ENCODE measurements around the gene ATP5PB. TPM values are rescaled to one million over a fixed set of nuclear protein-coding genes. Genes with fewer than 3 reads are reported as not detected.

ATP5PB gene
- total RNA-seq, 1 experiment from 2014 or later: 323 TPM

DNA sequence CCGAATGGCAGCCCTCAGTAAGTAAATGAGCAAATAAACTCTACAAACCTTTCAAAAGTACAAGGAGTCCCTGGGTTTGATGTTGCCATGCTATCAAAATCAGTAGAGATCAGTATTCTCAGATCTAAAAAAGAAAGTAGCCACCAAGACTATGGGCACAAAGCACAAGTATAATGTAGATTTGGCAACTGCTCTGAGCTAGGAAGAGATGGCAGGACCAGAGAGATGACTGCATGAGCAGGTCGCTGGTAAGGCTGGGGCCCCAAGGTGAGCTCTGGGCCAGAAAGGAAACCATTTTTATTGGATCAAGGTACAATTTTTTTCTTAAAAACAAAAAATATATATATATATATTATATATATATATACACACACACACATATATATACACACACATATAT, 57.3 kb downstream of the ATP5PB start:
- RAD21 ChIA-PET (ENCODE audit: low non-redundant PET in 1 of 2, low total read pairs in 2 of 2, uncharacterized antibody in 2 of 2, unreplicated experiment in 2 of 2): interaction anchor here in 1 of 2 experiments (0.9 kb wide), 1 partner anchor 241 kb away, joined by 3 read pairs; no protein-coding TSS in a partner anchor
- CTCF ChIA-PET: interaction anchor here (1.4 to 4.2 kb wide), 7 partner anchors 9 to 262 kb away, joined by 3 to 33 read pairs (median 14); partner anchors contain the start of gene INKA2
- Histone ChIP-seq H3K79me2 (ENCODE audit: insufficient read depth, low read length) (no peaks in the 10 kb centered on the region), H3K4me3 (replicated peaks in 1 of 2; ENCODE audit: low read depth in 1 of 2, low read length in 2 of 2) (no peak overlapping the region), H3K9ac (ENCODE audit: low read length) (no peak overlapping the region), H3K4me1 (ENCODE audit: control insufficient read depth in 1 of 2, insufficient read depth in 2 of 2, low read length in 2 of 2) (peaks cover 9 to 16% of the 10 kb centered on the region in 2 experiments), H3K36me3 (ENCODE audit: control insufficient read depth in 1 of 2, insufficient read depth in 2 of 2, low read length in 2 of 2) (no peaks in the 10 kb centered on the region), H3K27ac (ENCODE audit: low read depth, low read length) (no peak overlapping the region), H3K9me3 (ENCODE audit: control insufficient read depth in 1 of 2, insufficient read depth in 1 of 2, low read depth in 1 of 2, low read length in 2 of 2) (no peaks in the 10 kb centered on the region), H3K9me2 (ENCODE audit: insufficient read depth) (no peaks in the 10 kb centered on the region), H3K4me2 (ENCODE audit: low read length) (no peak overlapping the region), H4K20me1 (ENCODE audit: insufficient read depth) (no peaks in the 10 kb centered on the region), H3K27me3 (ENCODE audit: insufficient read depth, low read length) (no peaks in the 10 kb centered on the region), H2AFZ (ENCODE audit: low read depth, low read length, poor library complexity, severe bottlenecking) (no peak overlapping the region)
- DNase-seq (ENCODE audit: low read depth, low spot score) (no peak), ATAC-seq (no peak)
- BruUV-seq (replicated peaks): no TSS peak
- POLR2A ChIA-PET: interaction anchor here (3.1 kb wide), 1 partner anchor 8 kb away, joined by 11 read pairs; no protein-coding TSS in a partner anchor
- TF ChIP-seq, protein P1, sequence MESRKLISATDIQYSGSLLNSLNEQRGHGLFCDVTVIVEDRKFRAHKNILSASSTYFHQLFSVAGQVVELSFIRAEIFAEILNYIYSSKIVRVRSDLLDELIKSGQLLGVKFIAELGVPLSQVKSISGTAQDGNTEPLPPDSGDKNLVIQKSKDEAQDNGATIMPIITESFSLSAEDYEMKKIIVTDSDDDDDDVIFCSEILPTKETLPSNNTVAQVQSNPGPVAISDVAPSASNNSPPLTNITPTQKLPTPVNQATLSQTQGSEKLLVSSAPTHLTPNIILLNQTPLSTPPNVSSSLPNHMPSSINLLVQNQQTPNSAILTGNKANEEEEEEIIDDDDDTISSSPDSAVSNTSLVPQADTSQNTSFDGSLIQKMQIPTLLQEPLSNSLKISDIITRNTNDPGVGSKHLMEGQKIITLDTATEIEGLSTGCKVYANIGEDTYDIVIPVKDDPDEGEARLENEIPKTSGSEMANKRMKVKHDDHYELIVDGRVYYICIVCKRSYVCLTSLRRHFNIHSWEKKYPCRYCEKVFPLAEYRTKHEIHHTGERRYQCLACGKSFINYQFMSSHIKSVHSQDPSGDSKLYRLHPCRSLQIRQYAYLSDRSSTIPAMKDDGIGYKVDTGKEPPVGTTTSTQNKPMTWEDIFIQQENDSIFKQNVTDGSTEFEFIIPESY (IDR thresholded peaks at IDR 0.05; ENCODE audit: extremely low read depth, insufficient replicate concordance, low read length): no peak
- TF ChIP-seq TCF7L2 (IDR thresholded peaks at IDR 0.05; ENCODE audit: borderline replicate concordance, extremely low read depth, insufficient read depth, insufficient read length): no peak
- intact Hi-C loops (cut with micrococcal nuclease): no loop called here

DNA sequence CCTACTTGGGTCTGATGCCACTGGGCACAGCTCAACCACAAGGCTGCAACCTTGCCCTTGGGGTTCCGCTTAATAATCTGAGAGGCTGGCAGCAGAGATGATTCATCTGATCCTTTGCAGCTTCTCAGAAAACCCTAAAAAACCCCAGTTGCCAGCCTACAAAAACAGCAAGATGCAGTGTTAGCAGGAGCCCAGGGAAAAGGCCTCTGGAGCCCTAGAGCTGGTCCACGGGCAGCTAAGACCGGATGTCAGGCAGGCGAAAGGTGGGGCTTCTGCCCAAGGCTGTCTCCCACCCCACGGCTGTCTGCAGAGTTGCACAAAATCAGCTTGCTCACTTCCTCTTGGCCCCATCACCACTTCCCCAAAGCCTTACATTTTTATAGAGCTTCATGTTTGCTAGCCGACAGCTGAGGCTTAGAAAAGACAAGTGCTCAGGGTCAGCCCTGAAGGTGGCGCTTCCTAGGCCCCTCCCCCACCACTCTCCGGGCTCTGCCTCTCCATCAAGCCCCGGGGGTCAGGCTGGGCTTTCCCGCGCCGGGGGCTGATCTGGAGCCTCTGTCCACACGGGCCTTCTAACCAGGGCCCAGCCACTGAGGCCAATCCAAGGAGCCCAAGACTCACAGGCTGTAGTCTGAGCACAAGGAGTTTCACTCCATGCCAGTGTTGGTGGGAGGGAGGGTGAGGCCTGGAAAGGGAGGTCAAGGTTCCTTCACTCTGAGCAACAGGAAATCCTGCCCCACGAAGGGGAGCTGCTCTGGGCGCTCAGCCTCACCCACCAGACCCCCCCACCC, 58.3 kb downstream of the ATP5PB start:
- DNase-seq (ENCODE audit: low read depth, low spot score) (no peak), ATAC-seq (peak; percentile 80)
- H2AFZ ChIP-seq (ENCODE audit: low read depth, low read length, poor library complexity, severe bottlenecking): peak overlapping the region; percentile 87
- BruUV-seq (replicated peaks): no TSS peak
- H3K4me2 ChIP-seq (ENCODE audit: low read length): peak overlapping the region; percentile 82
- POLR2A ChIA-PET: interaction anchor here (1.1 to 3.1 kb wide), 4 partner anchors 9 to 240 kb away, joined by 3 to 11 read pairs (median 6); partner anchors contain the start of gene INKA2
- peak; percentile 37; the same call in 1 of the 2 replicates for TF ChIP-seq ZFX (IDR thresholded peaks at IDR 0.05)
- no peak for TF ChIP-seq EGR1 (IDR thresholded peaks at IDR 0.05; ENCODE audit: low read depth)
- RAD21 ChIA-PET (ENCODE audit: low non-redundant PET in 1 of 2, low total read pairs in 2 of 2, uncharacterized antibody in 2 of 2, unreplicated experiment in 2 of 2): interaction anchor here (0.8 to 1.4 kb wide), 7 partner anchors 26 to 262 kb away, joined by 3 to 11 read pairs (median 3); no protein-coding TSS in a partner anchor
- H3K9me3 ChIP-seq (ENCODE audit: control insufficient read depth in 1 of 2, insufficient read depth in 1 of 2, low read depth in 1 of 2, low read length in 2 of 2): no peaks in the 10 kb centered on the region
- H3K9ac ChIP-seq (ENCODE audit: low read length): peak overlapping the region; percentile 57
- CTCF ChIA-PET: interaction anchor here (0.7 to 4.2 kb wide), 33 partner anchors 9 to 267 kb away, joined by 3 to 33 read pairs (median 5); partner anchors contain the start of genes ATP5PB, INKA2, RAP1A and WDR77
- H3K27ac ChIP-seq (ENCODE audit: low read depth, low read length): peak overlapping the region; percentile 63
- no peaks in the 10 kb centered on the region for H4K20me1 ChIP-seq (ENCODE audit: insufficient read depth)
- no peaks in the 10 kb centered on the region for H3K27me3 ChIP-seq (ENCODE audit: insufficient read depth, low read length)
- intact Hi-C loops (cut with micrococcal nuclease): loop anchor here (1.0 kb wide), 1 partner anchor 149 kb away; no protein-coding TSS in a partner anchor
- no peaks in the 10 kb centered on the region for H3K36me3 ChIP-seq (ENCODE audit: control insufficient read depth in 1 of 2, insufficient read depth in 2 of 2, low read length in 2 of 2)
- peaks cover 9 to 16% of the 10 kb centered on the region in 2 experiments for H3K4me1 ChIP-seq (ENCODE audit: control insufficient read depth in 1 of 2, insufficient read depth in 2 of 2, low read length in 2 of 2)
- no peaks in the 10 kb centered on the region for H3K79me2 ChIP-seq (ENCODE audit: insufficient read depth, low read length)
- no peaks in the 10 kb centered on the region for H3K9me2 ChIP-seq (ENCODE audit: insufficient read depth)
- peak overlapping the region; percentile 2 to 49; a peak in 3 of 4 replicates for H3K4me3 ChIP-seq (replicated peaks in 1 of 2; ENCODE audit: low read depth in 1 of 2, low read length in 2 of 2)

Data from HCT116 (cell line).